Body of pancreas (tissue), 4 donors: ENCODE measurements around the gene ALPK1.

Experiments
- CTCF ChIP-seq, 7 experiments: fragments of 450-650 bp in 4 of 7; fragments of 200-600 bp in 3 of 7; sonication (generic) in 3 of 7; IDR thresholded peaks; one replicate each; pipeline ENCODE4 v1.5.1; 2016 to 2019; ENCODE audit warnings: antibody characterized with exemption in 7 of 7
- POLR2A ChIP-seq, 3 donors: fragments of 450-650 bp; IDR thresholded peaks; one replicate each; pipeline ENCODE4 v1.6.1; 2016; ENCODE audit warnings: antibody characterized with exemption in 3 of 3, mild to moderate bottlenecking in 2 of 3

- no peak for TF ChIP-seq CTCF (IDR thresholded peaks at IDR 0.05)
- no peak for TF ChIP-seq POLR2A (IDR thresholded peaks at IDR 0.05)
Measured at GRCh38 chr4:112287258-112287989, 9.7 kb upstream of the ALPK1 start.
